GM12801 (cell line): ENCODE results near the gene PITRM1.

Experiments used
- TF ChIP-seq, protein P1 (sequence below): IDR thresholded peaks from one replicate; pipeline ENCODE4 v1.5.1; 2011; ENCODE audit warnings: control low read depth; ENCODE audit not compliant: insufficient read length; ENCODE audit errors: extremely low read depth

PITRM1 gene

DNA sequence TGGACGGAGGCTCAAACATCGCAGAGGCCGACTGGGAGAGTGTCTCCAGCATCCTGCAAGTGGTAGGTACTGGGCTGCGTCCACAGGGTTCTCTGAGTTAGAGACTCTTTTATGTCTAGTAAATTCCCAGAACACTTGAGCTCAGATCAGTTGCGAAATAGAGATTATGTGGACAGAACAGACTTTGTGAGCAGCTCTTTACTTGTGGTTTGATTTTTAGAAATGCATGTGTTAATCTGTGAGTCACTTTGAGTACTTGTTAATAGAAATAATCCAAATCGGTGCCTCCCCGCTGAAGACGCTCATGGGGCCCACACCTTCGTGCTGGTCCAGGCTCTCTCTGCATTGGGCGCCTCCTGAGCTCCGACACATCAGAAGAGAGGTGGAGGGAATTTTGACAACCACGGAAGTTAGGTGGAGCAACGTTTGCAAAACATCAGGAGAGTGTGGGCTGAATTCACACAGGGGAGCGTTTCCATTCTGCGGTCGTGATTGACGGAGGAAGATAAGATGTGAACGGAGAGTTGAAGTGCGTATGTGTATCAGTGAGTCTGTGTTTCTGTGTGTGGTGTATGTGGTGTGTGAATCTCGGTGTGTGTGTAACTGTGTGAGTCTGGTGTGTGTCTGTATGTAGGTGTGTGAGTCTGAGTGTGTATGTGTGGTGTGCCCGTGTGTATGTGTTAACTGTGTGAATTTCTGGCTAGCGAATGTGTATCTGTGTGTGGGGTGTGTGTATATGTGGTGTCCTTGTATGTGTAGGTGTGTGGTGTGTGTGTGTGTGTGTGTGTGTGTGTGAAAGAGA is 73.1 kb downstream of the PITRM1 start:
- TF ChIP-seq, protein P1, sequence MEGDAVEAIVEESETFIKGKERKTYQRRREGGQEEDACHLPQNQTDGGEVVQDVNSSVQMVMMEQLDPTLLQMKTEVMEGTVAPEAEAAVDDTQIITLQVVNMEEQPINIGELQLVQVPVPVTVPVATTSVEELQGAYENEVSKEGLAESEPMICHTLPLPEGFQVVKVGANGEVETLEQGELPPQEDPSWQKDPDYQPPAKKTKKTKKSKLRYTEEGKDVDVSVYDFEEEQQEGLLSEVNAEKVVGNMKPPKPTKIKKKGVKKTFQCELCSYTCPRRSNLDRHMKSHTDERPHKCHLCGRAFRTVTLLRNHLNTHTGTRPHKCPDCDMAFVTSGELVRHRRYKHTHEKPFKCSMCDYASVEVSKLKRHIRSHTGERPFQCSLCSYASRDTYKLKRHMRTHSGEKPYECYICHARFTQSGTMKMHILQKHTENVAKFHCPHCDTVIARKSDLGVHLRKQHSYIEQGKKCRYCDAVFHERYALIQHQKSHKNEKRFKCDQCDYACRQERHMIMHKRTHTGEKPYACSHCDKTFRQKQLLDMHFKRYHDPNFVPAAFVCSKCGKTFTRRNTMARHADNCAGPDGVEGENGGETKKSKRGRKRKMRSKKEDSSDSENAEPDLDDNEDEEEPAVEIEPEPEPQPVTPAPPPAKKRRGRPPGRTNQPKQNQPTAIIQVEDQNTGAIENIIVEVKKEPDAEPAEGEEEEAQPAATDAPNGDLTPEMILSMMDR = no peak

DNA sequence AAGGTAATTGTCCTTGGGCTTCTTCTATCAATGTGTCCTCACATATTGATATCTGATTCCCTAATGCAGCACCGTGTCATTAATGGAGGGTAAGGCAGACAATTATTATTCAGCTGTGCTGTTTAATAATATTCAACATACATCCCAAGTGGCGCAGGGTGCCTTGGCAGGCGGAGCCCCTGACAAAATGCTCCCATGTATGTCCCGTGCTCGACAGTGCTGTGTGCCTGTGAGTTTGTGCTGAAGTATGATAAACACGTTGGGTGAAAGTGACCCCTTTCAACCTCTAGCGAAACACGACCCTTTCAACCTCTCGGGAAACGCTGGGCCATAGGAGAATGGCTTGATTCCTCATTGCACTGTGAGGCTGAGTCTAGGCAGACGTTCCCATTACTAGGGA is 73.9 kb downstream of the PITRM1 start:
- TF ChIP-seq, protein P1 = no peak

DNA sequence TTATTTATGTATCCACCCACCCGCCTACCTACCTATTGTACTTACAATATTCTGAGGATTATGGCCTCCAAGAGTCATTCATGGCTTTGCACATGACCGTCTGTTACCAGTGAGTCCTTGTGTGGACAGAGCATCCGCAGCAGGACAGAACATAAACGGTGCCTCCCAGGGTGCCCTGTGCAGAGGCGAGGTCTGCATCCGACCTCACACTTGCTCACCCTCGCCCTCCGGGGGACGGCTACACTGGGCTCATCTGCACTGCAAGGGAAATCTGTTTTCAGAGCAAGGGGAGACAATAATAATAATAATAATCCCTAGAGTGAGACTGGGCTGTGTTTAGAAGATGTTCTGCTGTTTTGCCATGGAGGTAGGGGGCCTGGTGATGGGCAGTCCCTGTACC is 75.4 kb downstream of the PITRM1 start:
- TF ChIP-seq, protein P1 = no peak

DNA sequence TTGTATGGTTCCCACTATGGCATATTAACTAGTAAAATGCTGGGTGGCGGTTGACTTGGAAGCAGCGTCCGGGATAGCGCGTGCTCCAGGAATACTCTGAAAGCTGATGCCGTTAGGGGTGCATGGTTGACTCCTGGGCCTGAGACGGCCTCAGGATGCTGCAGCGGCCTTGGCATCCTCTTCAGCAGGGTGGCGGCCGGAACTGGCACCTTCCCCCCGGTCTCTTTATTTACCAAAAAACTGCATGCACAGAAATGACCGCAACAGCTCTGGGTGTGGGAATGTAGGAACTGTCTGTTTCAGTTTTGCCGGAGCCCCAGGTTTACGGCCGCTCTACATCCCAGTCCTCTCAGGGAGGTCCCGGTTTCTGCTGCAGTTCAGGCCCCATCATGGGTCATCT is 76.4 kb downstream of the PITRM1 start:
- TF ChIP-seq, protein P1 = no peak

DNA sequence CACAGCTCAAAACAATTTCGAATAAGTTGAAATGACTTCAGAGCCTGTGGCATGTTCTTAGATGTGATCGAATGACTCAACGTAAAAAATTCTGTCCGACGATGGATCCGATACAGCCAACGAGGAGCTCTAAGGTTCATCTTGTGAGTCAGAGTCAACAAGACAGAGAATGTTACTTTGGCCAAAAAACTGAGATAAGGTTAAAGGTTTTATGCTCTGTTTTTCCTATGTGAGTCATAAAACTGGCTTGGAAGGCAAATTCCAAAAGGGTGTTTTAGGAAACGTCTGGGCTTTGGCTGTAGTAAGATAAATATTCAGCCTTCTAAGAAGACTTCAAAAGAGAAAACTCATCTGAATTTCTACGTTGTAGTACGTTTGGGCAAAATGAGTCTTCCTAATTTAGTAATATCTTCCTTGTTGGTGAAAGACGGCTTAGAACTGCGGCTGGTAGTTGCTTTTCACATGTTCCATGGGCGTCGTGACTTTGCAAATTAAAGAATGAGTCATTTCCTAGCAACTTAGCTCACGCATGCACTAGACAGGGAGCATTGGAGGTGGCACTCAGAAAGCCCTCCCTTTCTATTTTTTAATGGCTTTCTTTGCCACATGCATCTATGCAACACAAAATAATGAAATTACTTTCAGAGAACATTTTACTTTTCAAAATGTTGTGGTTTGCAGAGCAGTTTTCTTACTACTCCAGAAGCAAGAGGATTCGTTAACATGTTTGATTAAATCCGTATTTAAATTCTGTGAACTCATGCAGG is 77.0 kb downstream of the PITRM1 start:
- TF ChIP-seq, protein P1 = no peak

DNA sequence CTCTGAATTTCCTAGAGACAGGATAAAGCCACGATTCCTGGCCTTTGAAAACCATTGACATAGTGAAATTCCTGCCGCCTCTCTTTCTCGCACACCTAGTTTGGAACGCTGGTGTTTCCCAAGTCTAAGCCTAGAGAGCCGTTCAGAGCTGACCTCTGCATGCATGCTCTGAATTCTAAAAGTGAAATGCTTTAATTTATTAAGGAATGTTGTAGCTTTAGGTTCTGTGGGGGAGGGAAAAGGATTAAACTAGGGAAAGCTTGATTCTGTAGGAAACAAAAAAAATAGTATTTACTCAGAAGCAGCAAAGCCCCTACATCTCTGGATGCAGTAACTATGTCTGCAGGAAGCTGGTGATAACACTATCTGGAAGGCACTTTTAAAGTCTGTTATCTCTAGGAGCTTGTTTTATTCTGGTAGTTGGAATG is 78.0 kb downstream of the PITRM1 start:
- TF ChIP-seq, protein P1 = no peak

DNA sequence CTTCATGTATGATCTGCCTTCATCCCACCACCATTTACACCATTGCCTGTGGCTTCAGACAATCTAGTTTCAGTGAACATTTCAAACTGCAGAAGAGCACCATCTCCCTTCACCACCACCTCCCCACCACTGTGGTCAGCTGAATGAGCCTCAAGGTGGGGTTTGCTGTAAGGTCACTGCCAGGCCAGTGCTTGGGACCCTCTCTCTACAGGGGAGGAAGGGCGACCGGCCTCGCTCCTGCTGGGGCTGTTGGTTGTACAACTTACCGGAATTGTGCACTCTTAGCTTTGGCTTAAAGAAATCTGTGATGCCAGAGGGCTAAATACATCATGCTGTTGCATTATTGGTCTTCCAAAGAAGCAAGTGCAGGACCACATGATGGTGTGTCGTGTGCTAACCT is 78.6 kb downstream of the PITRM1 start:
- TF ChIP-seq, protein P1 = no peak
